HG03103 (cell line): ENCODE results near the gene DOCK3.
"Not testable (repeated sequence)": the region's sequence is repeated elsewhere in the genome, so short reads cannot be mapped to it uniquely, and the experiment has no call there.

ENCODE experiments used
- ATAC-seq: cut with Tn5 transposase; IDR thresholded peaks from one replicate; pipeline ENCODE4 v1.9.1; 2021; ENCODE audit warnings: low read depth; ENCODE audit not compliant: unreplicated experiment

DOCK3 gene

DNA sequence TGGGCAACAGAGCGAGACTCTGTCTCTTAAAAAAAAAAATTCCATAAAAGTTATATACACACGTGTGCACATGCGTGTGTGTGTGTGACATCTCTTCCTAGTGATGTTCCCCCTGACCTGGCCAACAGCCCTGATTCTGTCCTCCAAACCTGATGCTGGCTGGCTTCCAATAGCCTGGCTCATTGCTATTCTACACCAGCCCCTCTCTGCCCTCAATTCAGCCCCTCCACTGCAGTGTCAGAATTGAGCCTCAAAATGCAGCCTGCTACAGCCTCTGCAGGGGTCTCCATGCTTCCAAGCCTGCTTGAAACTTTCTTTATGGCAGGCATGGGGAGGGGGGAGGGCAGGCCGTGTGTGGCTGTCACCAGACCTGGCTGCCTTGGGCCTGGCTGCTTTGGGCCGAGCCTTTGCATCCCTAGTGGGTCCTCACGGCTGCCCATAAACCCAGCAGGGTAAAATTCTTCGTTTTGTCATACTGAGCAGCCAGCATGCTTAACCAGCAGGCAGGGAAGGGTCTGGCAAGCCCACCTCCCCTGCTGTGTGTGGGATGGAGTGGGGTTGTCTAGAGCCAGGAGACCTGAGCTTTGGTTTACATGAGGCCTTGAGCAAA, 22.7 kb upstream of the DOCK3 start:
- ATAC-seq, result no peak

DNA sequence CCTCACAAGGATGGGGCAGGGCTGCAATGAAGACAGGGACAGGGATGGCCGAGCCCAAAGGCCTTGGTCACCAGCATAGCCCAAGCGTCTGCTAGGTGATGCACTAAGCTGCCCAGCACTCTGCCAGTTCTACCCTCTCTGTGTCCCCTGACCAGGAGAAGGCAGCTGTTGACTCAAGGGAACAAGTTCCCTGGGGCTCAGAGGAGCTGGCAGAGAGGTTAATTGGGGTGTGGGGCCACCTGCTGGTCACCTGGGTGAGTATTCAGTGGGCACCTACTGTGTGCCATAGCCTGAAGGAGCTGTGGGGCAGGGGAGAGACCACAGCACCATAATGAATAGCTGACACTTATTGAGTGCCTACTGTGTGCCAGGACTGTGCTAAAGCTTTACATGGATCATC, 22.0 kb upstream of the DOCK3 start:
- no peak for ATAC-seq

DNA sequence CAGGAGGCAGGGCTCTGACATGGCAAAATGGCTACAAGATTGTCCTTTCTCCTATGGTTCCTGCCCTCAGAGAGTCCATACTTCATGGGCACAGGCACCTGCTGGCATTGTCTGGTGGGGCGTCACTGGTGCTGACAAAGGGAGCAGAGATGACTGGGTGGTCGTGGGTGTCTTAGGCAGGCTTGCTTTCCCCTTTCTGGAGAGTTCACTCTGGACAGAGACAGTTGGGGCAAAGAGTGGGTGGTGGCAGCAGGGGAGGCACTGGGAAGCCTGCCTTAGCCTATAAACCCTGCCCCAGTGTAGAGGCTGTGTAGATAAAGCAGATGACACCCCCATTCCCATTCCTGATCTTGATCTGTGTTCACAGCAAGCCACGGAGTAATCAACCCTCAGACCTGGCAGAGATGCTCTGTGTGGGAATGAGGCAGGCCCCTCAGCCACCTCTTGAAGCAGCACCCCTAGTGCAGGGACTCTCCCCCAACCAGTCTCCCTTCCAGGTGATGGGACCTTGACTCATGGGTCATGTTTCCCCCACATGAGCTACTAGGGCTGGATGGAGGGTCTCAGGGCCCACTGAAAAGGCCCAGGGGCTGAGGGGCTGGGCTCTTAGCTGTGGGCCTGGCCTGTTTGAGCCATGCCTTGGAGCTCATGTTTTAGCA, 20.7 kb upstream of the DOCK3 start:
- ATAC-seq, result no peak

DNA sequence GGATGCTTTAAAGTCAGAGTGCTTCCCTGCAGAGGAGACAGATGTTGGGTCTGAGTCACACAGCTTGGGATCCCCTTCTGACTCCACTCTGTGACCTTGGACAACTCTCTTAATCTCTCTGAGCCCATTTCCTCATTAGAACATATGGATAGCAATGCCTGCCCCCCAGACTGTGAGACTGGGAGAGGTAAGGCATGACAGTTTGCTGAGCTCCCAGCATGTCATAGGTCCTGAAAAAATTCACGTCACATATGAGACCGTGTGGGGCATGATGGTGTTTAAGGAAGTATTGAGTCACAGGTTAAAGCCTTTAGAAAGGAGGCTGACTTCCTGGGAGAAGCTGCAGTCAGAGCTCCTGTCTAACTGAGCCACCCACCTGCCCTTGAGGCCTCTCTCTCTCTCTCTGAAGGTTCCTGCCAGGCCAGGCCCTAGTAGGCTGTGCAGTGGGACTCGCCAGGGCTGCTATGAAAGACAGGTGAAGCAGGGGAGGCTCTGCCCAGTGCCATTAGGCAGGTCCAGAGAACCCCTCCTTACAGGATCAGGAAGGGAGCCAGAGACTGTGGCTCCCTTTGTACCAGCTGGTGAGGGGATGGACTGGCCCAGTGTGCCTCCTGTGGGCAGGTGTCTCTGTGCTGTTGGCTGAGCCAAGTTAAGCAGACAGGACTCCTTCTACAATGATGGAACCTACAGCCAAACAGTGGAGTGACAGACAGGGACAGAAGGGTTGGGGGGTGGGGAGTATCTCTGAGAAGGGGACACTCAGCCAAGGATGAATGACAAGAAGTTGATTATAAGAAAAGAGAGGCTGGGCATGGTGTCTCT, 19.5 kb upstream of the DOCK3 start:
- no peak for ATAC-seq

DNA sequence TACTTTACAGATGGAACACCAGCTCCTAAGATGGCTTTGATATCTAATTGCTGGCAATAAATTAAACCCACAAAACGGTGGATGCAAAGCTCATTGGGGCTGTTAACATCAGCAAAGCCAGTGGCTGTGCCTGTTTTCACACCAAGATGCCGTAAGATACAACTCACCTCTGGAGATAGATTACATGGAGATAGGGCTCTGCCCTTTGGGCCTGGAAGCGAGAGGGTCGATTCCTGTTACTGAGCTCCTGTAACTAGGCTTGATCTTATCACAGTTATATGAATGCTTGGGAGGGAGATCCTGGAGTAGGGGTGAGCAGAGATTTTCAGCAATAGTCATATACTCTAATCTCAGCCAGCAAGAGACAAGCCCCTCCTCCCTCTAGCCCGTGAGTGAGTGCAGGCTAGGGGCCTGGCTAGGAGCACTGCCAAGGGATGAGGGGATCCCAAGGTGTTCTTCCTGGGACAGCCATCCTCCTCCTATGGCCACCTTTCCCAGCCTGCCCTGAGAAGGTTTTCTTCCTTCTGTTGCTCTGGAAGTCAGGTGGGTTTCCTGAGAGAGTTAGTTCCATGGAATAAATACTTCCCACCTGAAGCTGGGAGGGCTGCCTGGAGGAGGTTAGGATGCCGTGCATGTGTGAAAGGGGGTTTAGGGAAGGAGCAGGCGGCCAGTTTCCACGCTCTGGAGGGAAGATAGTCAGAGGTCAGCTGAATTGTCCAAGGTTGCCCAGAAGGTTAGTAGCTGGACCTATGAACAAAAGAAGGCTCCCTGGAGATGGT, 18.1 kb upstream of the DOCK3 start:
- no peak for ATAC-seq

DNA sequence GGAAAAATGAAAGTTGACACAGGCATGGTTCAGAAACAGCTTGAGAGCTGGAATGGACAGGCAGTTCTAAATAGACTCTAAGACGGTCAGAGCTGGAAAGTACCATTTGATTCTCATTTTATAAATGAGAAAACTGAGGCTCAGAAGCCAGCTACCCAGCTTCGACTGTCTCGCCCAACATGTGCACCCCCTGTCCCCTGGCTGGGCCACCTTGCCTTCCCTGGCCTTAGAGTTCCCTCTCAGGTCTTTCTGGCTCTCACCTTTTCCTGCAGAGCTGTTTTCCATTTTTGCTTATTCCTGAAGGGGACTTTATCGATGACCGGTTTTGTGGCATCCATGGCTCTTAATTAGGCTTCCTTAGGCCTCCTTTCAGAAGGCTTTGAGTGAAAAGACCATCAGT, 17.3 kb upstream of the DOCK3 start:
- no peak for ATAC-seq

DNA sequence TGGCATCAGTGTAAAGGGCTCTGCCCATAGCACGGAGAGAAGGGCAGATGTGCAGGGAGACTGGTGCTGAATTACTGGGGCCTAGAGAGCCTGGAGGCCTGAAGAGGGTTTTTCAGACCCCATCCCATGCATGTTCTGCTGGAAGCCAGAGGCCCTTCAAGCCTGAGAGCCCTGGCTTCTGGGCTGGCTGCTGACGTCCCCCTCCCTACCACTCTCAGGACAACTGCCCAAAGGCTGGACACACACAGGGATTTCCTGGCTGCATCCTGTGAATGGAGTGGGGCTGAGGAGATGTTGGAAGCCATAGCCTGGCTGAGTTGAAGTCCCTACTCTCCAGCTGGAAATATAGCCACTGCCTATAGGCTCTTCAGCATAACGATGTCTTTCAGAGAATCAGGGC, 16.9 kb upstream of the DOCK3 start:
- no peak for ATAC-seq

DNA sequence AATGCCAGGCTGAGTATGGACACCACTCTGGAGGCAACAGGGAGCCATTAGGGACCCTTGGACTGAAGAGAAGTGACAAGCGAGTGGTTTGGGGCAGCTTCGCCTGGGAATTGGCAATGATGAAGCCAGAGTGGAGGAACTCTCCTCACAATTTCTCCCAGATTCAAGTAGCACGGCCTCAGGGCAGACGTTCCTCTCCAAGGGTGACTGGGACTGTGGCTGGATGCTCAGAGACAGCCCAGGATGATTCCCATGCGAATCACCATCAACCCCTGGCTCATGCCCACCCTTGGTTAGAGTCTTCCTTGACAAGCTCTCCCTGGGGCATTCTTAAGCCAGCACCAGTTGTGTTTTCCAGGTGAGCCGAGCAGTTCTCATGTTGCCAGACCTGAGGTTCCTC, 16.3 kb upstream of the DOCK3 start:
- no peak for ATAC-seq

DNA sequence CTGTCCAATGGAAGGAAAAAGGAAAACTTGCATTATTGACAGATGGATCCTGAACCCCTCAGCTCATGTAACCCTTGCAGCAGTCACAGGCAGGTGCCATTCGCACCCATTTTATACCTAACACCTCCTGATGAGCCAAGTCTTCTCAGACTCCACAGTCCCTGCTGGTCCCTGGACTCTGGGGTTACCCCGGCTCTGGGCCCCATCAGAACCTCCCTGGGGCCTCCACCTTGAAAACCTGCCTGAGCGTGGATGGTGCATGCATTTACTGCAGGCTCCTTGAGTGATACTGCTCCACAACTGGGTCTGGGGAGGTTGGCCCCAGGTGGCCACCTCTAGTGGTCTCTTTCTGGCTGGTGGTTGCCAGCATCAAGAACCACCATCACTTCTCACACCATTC, 15.9 kb upstream of the DOCK3 start:
- no peak for ATAC-seq

DNA sequence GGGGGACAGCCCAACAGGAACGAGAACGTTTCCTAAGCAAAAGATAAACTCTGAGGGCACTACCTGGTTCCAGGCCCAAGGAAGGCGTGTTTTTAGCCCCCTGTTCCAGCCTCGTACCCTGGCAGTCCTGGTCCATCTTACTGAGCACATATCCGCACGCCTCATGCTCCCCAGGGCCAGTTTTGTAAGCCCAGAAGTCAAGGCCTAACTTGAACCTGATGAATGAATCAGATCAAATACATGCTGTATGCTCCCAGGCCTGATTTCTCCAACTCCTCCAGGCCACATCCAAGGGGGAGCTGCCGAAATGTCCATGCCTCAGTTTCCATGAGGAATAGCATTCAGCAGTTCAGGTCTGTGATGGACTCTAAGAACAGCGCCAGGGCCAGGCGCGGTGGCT, 14.3 kb upstream of the DOCK3 start:
- ATAC-seq, result no peak

DNA sequence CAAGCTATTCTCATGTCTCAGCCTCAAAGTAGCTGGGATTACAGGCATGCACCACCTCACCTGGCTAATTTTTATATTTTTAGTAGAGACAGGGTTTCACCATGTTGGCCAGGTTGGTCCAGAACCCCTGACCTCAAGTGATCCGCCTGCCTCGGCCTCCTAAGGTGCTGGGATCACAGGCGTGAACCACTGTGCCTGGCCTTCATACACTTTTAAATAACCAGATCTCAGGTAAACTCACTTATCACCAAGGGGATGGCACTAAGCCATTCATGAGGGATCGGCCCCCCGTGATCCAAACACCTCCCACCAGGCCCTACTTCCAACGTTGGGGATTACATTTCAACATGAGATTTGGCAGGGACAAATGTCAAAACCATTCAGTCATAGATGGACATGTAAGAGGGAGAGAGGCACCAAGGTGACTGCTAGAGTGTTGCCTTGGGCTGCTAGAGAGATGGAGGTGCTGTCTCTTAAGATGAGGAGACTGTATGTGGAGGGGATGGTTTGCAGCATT, 13.3 kb upstream of the DOCK3 start:
- no peak for ATAC-seq

DNA sequence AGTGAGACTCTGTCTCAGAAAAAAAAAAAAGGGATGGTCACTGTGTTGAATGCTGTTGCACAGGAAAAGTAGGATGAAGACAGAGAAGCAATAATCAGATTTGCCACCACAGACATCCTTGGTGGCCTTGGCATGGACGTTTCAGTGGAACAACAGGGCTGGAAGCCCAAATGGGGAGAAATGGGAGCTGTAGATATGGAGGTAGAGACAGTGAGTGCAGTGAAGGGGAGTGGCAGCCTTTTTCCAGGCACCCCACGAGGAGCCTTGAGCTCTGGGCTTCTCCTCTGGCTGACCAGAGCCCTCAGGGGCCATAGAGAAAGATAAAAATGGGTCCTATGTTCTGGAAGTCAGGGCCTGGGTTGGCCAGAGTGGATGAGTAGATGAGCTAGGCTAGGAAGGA, 12.3 kb upstream of the DOCK3 start:
- no peak for ATAC-seq

DNA sequence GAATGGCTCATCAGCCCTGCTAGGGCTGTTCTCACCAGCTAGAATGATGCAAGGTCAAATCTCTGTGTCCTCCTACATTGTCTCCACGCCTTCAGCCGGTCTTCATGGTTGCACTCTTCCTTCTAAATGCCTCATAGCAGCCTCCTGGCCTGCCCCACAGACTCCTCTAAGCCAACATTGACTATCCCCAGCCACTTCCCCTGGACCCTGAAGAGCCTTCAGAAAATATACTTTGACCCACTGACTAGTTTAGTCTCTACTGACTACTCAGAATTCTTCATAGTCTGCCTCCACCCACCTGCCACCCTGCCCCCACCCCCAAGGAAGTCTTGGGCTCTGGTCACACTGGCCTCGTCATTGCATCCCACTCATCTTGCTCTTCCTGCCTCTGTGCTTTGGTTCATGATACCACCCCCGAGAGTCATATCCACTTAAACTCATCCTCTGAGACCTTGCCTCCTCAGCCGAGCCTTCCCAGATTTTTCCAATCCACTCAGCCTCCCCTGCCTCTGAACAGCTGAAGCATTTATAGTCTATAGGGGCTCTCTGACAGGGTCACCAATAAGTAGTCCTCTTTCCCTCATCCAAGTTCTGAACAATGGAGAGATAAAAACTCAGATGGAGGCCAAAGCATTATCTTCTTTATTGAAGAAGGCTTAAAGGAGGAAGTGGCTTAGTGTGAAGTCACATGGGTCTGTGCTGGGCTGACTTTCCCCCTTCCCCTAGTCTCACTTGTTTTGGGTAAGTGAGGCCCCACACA, 9.5 kb upstream of the DOCK3 start:
- ATAC-seq, result no peak

DNA sequence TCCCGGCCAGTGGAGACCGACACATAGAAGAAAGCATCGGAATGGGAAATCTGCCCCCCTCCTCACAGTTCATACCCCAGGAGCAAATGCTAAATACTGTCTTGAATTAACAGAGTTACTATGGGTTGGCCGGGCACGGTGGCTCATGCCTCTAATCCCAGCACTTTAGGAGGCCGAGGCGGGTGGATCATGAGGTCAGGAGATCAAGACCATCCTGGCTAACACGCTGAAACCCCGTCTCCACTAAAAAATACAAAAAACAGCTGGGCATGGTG, 8.9 kb upstream of the DOCK3 start:
- ATAC-seq, result not testable (repeated sequence)

DNA sequence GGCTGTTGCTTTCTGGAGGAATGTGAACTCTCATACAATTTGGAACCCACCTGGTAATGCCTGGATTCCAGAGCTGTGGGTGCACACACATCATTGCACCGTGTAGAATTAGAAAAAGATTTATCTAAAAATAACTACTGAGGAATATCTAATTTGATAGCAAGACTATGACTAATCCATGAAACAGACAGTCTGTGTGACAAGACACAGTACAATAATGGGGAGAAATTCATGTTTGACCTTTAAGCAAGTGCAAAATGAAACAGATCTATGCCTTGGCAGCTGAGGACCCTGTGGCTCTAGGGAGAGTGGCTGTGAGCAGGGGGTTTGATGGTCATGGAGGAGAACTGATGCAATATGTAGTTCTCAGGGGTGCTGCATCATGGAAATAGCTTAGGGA, 7.9 kb upstream of the DOCK3 start:
- no peak for ATAC-seq

DNA sequence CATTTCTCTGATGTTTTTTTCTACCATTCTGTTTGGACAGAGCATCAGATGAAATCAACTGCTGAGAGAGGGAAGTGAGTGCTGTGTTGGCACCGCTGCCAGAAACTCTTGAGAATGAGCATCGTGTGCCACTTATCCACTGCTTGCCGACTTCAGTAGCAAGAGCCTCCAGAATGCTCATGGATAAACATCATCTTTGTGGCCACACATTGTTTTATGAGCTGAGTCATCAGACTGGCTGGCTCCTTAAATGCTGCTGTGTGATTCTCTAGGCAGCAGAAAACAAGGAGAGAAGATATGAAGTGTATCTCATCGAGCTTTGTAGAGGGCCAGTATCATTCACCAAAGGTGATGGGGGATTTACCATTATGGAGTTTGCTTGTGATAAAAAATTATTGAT, 3.4 kb upstream of the DOCK3 start:
- ATAC-seq, result no peak

DNA sequence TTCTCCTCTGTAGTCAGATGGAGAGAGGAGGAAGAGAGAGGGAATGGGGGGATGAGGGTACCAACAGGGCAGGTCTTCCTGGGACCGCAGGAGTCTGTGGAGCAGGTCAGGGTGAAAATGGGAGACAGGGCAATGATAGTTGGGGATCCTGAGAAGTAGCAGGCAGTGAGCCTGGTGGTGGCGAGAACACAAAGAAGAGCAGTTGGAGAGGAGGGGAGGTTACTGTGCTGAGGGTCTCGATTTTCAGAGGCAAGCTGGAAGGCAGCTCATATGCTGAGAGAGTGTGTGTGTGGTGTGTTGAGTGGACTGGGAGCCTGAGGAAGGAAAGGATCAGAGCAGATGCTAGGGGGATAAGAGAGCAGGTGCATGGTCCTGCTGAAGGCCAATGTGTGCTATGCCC, 2.1 kb upstream of the DOCK3 start:
- ATAC-seq, result no peak

DNA sequence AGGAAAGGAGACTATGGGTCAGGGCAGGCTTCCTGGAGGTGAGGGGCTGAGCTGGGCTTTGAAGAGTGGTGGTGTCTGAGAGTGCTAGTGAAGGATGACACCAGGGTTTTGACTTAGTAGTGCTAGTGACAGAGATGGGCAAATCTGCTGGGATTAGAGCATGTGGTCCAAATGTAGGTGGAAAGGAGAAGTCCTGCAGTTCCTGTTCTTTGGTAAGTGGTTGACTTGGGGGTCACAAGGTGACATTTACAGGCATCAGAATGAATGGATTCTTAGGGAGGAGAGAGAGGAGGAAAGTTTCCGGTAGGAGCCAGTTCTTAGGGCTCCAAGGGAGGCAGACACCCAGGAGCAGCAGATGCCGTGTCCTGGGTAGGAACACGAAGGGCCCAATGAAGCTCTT, 796 bp upstream of the DOCK3 start:
- ATAC-seq, result no peak

DNA sequence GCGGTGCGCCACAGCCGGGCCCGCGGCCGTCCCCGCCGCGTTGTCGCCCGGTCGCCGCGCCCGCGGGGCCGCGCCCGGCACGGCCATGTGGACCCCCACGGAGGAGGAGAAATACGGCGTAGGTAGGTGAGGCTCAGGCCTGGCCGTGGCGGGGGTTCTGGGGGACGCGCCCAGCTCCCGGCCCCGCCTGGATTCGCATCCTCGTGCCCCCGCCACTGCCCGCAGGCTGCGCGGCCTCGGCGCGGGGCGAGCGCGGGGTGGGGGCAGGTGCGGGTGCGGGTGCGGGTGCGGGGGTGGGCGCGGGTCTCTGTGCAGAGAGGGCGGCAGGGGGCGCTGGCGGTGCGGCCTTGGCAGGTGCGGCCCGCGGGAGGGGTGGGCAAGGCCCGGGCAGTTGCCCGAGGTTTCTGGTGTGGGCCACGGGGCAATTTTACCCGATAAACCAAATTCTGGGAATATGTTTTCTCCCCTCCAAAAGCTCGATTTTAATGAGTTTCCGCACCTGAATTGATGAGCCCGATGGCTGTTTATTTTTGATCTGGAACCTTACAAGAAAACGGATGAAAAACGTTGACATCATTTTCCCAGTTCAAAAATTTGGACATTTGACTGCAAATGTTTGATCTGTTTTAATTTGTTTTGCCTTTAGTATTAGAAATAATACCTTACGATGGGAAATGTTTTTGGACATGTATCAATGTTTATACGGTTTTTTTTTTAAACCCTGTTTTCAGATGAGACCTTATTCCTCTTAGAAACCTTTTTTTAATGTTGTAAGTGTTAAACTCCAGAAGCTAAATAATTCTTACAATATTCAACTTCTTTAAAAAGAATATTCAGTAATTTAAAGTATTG, 678 bp downstream of the DOCK3 start:
- no peak for ATAC-seq
